K562 (cell line): ENCODE data around the gene CNTFR. TPM values are rescaled to one million over a fixed set of nuclear protein-coding genes. Genes with fewer than 3 reads are reported as not detected.

ENCODE experiments used
- ATAC-seq: fragments of 200-7000 bp; cut with Tn5 transposase; 3 replicates; pipeline ENCODE4 v1.9.1; 2020; ENCODE audit warnings: moderate library complexity
- BruUV-seq: library from RNA; stranded (reverse); fragments of 400-500 nt; replicated peaks from 2 replicates; lab custom pipeline; 2021; lab: Mats Ljungman, UMichigan
- CTCF ChIA-PET: fragments of 300-600 bp; formaldehyde crosslinking; extraction: SDS; loops from one replicate; lab custom pipeline; 2021; ENCODE audit warnings: low intra/inter-chr PET ratio; lab: Yijun Ruan, JAX
- POLR2A ChIA-PET: fragments of 300-600, 350-650 bp; sonication (Branson Sonifier 250); formaldehyde crosslinking; extraction: SDS; loops from one replicate; lab custom pipeline; 2021; ENCODE audit warnings: antibody characterized with exemption, inconsistent platforms; lab: Yijun Ruan, JAX
- DNase-seq, 4 experiments: peaks; one replicate each; pipeline versions ENCODE4 v3.0.0 to v3.0.0-alpha.2; 2011 to 2018; ENCODE audit warnings: low spot score in 3 of 4, mixed read lengths in 3 of 4; ENCODE audit errors: extremely low read depth in 1 of 4
- FAIRE-seq: peaks from 2 replicates; lab custom pipeline; 2011; peaks lifted over from hg19 to GRCh38; lab: Jason Lieb, UNC
- H2AFZ ChIP-seq: 2 replicates; pipeline ENCODE4 v1.6.0; 2011; ENCODE audit warnings: low read depth, low read length, control low read depth, inconsistent platforms
- H3K27ac ChIP-seq: fragments of 200-600 bp; 3 replicates; pipeline ENCODE4 v1.8.0; 2011; ENCODE audit warnings: low read depth, mild to moderate bottlenecking, control low read depth, inconsistent platforms, low read length, moderate library complexity, mixed read lengths; ENCODE audit errors: extremely low read depth
- H3K27me3 ChIP-seq, 2 experiments: fragments of 300-600 bp in 1 of 2; 2 replicates in 1 of 2; 3 replicates in 1 of 2; pipeline versions ENCODE4 v1.6.0 to v1.8.0; 2011; ENCODE audit warnings: inconsistent platforms in 2 of 2, low read length in 2 of 2, mild to moderate bottlenecking in 1 of 2, mixed read lengths in 1 of 2, moderate library complexity in 1 of 2; ENCODE audit not compliant: control insufficient read depth in 2 of 2, insufficient read depth in 2 of 2
- H3K36me3 ChIP-seq: fragments of 300-600 bp; 3 replicates; pipeline ENCODE4 v1.8.0; 2011; ENCODE audit warnings: mild to moderate bottlenecking, low read length, inconsistent platforms; ENCODE audit not compliant: control insufficient read depth, insufficient read depth
- H3K4me1 ChIP-seq, 2 experiments: fragments of 200-600 bp in 1 of 2; replicated peaks in 1 of 2; 2 replicates in 1 of 2; 3 replicates in 1 of 2; pipeline versions ENCODE4 v1.5.1 to v1.8.0; 2011; ENCODE audit warnings: inconsistent platforms in 2 of 2, low read length in 2 of 2, mild to moderate bottlenecking in 1 of 2, mixed read lengths in 1 of 2, moderate library complexity in 1 of 2; ENCODE audit not compliant: control insufficient read depth in 2 of 2, insufficient read depth in 2 of 2
- H3K4me2 ChIP-seq: 2 replicates; pipeline ENCODE4 v1.6.1; 2011; ENCODE audit warnings: low read length, control low read depth, inconsistent platforms, mixed read lengths; ENCODE audit not compliant: insufficient read depth
- H3K4me3 ChIP-seq: fragments of 200-600 bp; sonication (generic), shearing (Covaris generic); 2 replicates; pipeline ENCODE4 v1.5.1; 2016; ENCODE audit warnings: control low read depth, inconsistent platforms
- H3K79me2 ChIP-seq: fragments of 200-600 bp; 3 replicates; pipeline ENCODE4 v1.8.0; 2011; ENCODE audit warnings: low read length, inconsistent platforms; ENCODE audit not compliant: control insufficient read depth, insufficient read depth
- H3K9ac ChIP-seq, 2 experiments: 2 replicates each; pipeline versions ENCODE4 v1.6.0 to v1.6.1; 2011; ENCODE audit warnings: low read depth in 2 of 2, low read length in 2 of 2, control low read depth in 1 of 2, inconsistent platforms in 1 of 2, mild to moderate bottlenecking in 1 of 2, mixed read lengths in 1 of 2; ENCODE audit not compliant: insufficient read depth in 1 of 2
- H3K9me1 ChIP-seq: one replicate; pipeline ENCODE4 v1.6.0; 2011; ENCODE audit warnings: inconsistent platforms, mild to moderate bottlenecking, low read length, moderate library complexity; ENCODE audit not compliant: control insufficient read depth, insufficient read depth
- H3K9me3 ChIP-seq: replicated peaks from 2 replicates; pipeline ENCODE4 v1.5.1; 2011; ENCODE audit warnings: low read depth, low read length, inconsistent platforms; ENCODE audit not compliant: control insufficient read depth, insufficient read depth
- H4K20me1 ChIP-seq: replicated peaks from 2 replicates; pipeline ENCODE4 v1.6.1; 2011; ENCODE audit warnings: low read length, inconsistent platforms, mixed read lengths; ENCODE audit not compliant: control insufficient read depth, insufficient read depth
- CHD1 ChIP-seq: fragments of 200-600 bp; sonication (generic); IDR thresholded peaks from one replicate; pipeline ENCODE4 v1.6.1; 2012; ENCODE audit warnings: mild to moderate bottlenecking, moderate library complexity, low read length, inconsistent platforms
- DMBX1 ChIP-seq: fragments of 250-450 bp; sonication (Bioruptor Pico); IDR thresholded peaks from 2 replicates; pipeline ENCODE4 v1.8.0; 2022; ENCODE audit warnings: inconsistent platforms, mild to moderate bottlenecking, moderate library complexity, borderline replicate concordance
- FOXA3 ChIP-seq, 2 experiments: fragments of 450-650 bp in 1 of 2; sonication (generic) in 1 of 2; formaldehyde crosslinking; IDR thresholded peaks in 1 of 2; conservative IDR thresholded peaks in 1 of 2; 2 replicates each; pipeline versions ENCODE4 v1.4.0 to v1.8.0; 2020 to 2022; ENCODE audit warnings: mild to moderate bottlenecking in 2 of 2, missing genetic modification reagents in 1 of 2
- HLTF ChIP-seq: fragments of 450-650 bp; IDR thresholded peaks from 2 replicates; pipeline ENCODE4 v1.6.1; 2016
- MAFF ChIP-seq: IDR thresholded peaks from 2 replicates; pipeline ENCODE4 v1.6.1; 2012; ENCODE audit warnings: low read length, improper control_type of control experiment
- MAX ChIP-seq: sonication (generic); formaldehyde crosslinking; IDR thresholded peaks from 2 replicates; pipeline ENCODE4 v1.9.0; 2022; ENCODE audit warnings: mild to moderate bottlenecking, missing genetic modification reagents
- MCM2 ChIP-seq: fragments of 450-650 bp; IDR thresholded peaks from 2 replicates; pipeline ENCODE4 v1.6.1; 2017; ENCODE audit warnings: low read depth, mild to moderate bottlenecking
- NR4A1 ChIP-seq, 2 experiments: fragments of 250-450 bp in 1 of 2; fragments of 450-650 bp in 1 of 2; sonication (Bioruptor Pico) in 1 of 2; IDR thresholded peaks; 2 replicates each; pipeline versions ENCODE4 v1.4.0 to v1.6.1; 2016 to 2020; ENCODE audit warnings: mild to moderate bottlenecking in 2 of 2, missing compliant biosample characterization in 1 of 2, missing genetic modification characterization in 1 of 2, moderate library complexity in 1 of 2
- PHF8 ChIP-seq: fragments of 200-600 bp; sonication (generic); IDR thresholded peaks from 2 replicates; pipeline ENCODE4 v1.6.1; 2012; ENCODE audit warnings: mixed run types, mild to moderate bottlenecking, inconsistent platforms, low read length, moderate library complexity, borderline replicate concordance
- RBM15 ChIP-seq: fragments of 200-400 bp; formaldehyde crosslinking; IDR thresholded peaks from 2 replicates; pipeline ENCODE4 v1.6.1; 2018; ENCODE audit warnings: mild to moderate bottlenecking, low read length, moderate library complexity; ENCODE audit not compliant: insufficient read depth
- TEAD4 ChIP-seq, 2 experiments: sonication (generic) in 1 of 2; formaldehyde crosslinking in 1 of 2; IDR thresholded peaks; 2 replicates each; pipeline versions ENCODE4 v1.6.1 to v1.8.0; 2012 to 2022; ENCODE audit warnings: borderline replicate concordance in 1 of 2, inconsistent platforms in 1 of 2, low read length in 1 of 2, mild to moderate bottlenecking in 1 of 2, missing genetic modification reagents in 1 of 2
- ZNF561 ChIP-seq: fragments of 450-650 bp; formaldehyde crosslinking; conservative IDR thresholded peaks from 2 replicates; pipeline ENCODE4 v1.4.0; 2020; ENCODE audit warnings: mild to moderate bottlenecking, moderate library complexity
- ZNF780A ChIP-seq: fragments of 250-450 bp; sonication (Bioruptor Pico); IDR thresholded peaks from 2 replicates; pipeline ENCODE4 v1.5.0; 2021; ENCODE audit warnings: mild to moderate bottlenecking
- WGBS: fragments of 100-300 bp; shearing (Covaris generic); methylation state at CpG from one replicate; pipeline ENCODE4 v1.1.6; 2016; ENCODE audit warnings: low coverage, mixed read lengths; ENCODE audit not compliant: insufficient coverage; ENCODE audit errors: missing lambda C conversion rate; 5-methylcytosine and 5-hydroxymethylcytosine counted together
- in situ Hi-C: fragments of 300-500 bp; cut with MboI; formaldehyde crosslinking; loops from 4 replicates; pipeline ENCODE4 v1.15.0; 2018; ENCODE audit warnings: inconsistent platforms, mixed read lengths
- intact Hi-C: fragments of 100-400 bp; cut with micrococcal nuclease; formaldehyde crosslinking; loops from 2 replicates; pipeline ENCODE4 v1.14.2; 2022
- polyA plus RNA-seq, 8 experiments: library from polyadenylated mRNA; depleted of rRNA in 4 of 8; stranded (reverse) in 5 of 8; unstranded in 3 of 8; fragments of >200 nt; fragmentation: Nextera tagmentation in 2 of 8; fragmentation: Illumina TruSeq in 1 of 8; extraction: Ambion mirVana in 2 of 8; extraction: Trizol in 1 of 8; gene quantifications; 2 replicates each; pipeline versions ENCODE4 v1.2.1 to v1.2.3, GENCODE V29; 2011 to 2014; ENCODE audit warnings: inconsistent platforms in 1 of 8, missing spikeins in 1 of 8
- total RNA-seq, 7 experiments: library from RNA; depleted of rRNA in 6 of 7; stranded (reverse); fragments of >200 nt in 6 of 7; fragmentation: Illumina TruSeq in 2 of 7; extraction: Trizol in 2 of 7; gene quantifications; 2 replicates each; pipeline versions ENCODE4 v1.2.1 to v1.2.3, GENCODE V29; 2011 to 2021; ENCODE audit warnings: low replicate concordance in 1 of 7

Gene CNTFR
- total and polyA plus RNA-seq, 9 of the 15 experiments (the other 6 are each of a cell fraction or from before 2014, with no cell fraction given): not detected

- no peak for TF ChIP-seq DMBX1 (CRISPR knock-in tag)
- TF ChIP-seq MAX (CRISPR knock-in tag): no peak
Observed at GRCh38 chr9:34513567-34514214, 75.8 kb downstream of the CNTFR start (continued).

- WGBS: 0% methylated on average over 6 of the region's 9 CpGs
- Histone ChIP-seq H3K4me2 (no peak overlapping the region), H3K9me3 (no peaks in the 10 kb centered on the region), H3K79me2 (no peaks in the 10 kb centered on the region), H3K9me1 (no peaks in the 10 kb centered on the region), H2AFZ (no peak overlapping the region), H3K4me3 (no peak overlapping the region), H3K27ac (no peak overlapping the region), H3K9ac (no peak overlapping the region), H3K36me3 (no peaks in the 10 kb centered on the region), H3K4me1 (no peaks in the 10 kb centered on the region; a peak in 1 of 5 replicates), H4K20me1 (no peaks in the 10 kb centered on the region), H3K27me3 (peaks cover 0 to 6% of the 10 kb centered on the region in 2 experiments; a peak in 3 of 5 replicates)
- intact Hi-C loops: no loop called here
- DNase-seq (no peak), FAIRE-seq (no peak), ATAC-seq (no peak)
- POLR2A ChIA-PET: interaction anchor here (0.6 to 0.7 kb wide), 2 partner anchors 97 to 105 kb away, joined by 3 to 4 read pairs; no protein-coding TSS in a partner anchor
- no TSS peak for BruUV-seq
- TF ChIP-seq CHD1 (no peak), MCM2 (no peak), FOXA3 (CRISPR knock-in tag; conservative IDR thresholded peaks at IDR 0.05 in 1 of 2, IDR thresholded peaks at IDR 0.05 in 1 of 2) (no peak), PHF8 (no peak), RBM15 (no peak), MAFF (no peak), ZNF780A (CRISPR knock-in tag) (no peak), NR4A1 (CRISPR knock-in tag; IDR thresholded peaks at IDR 0.05) (no peak), NR4A1 (tag; IDR thresholded peaks at IDR 0.05) (no peak), TEAD4 (IDR thresholded peaks at IDR 0.05; ENCODE audit: low read length) (no peak), TEAD4 (CRISPR knock-in tag; IDR thresholded peaks at IDR 0.05; ENCODE audit: borderline replicate concordance) (no peak), HLTF (no peak), ZNF561 (CRISPR knock-in tag) (no peak)
- CTCF ChIA-PET: no interaction called here
- in situ Hi-C loops: no loop called here
Observed at GRCh38 chr9:34512131-34513078, 77.1 kb downstream of the CNTFR start.
